ENCODE measurements around the gene MAML3. TPM values are rescaled to one million over a fixed set of nuclear protein-coding genes. Genes with fewer than 3 reads are reported as not detected.

The MAML3 gene
- total RNA-seq, 1 donor: 6.5 TPM

DNA sequence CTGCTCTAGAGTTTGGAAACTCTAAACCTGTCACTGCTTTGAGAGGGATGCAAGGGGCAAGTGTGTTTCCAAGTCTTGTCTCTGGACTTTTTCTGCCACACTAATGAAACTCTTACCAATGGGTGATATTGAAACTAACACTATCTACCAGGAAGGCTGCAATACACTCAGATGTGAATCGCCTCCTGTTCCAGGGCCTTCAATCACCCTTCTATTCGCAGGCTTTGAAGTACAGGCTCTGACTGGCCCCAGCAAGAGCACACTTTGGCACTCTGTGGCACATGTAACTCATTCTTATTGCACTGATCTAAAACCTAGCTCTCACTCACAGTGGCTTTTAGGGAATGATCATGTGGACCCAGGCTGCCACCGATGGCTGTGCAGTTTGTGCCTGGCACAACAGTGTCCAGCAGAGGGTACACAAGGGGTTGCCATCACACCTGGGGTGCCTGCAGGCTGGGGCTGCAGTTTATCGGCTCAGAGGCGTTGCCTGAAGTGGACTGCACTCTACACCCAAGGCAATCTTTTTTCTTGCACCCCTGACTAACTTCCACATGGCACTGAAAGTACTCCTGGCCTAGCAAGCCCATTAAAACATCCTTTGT lies 277.5 kb downstream of the MAML3 start:
- TF ChIP-seq, protein P1, sequence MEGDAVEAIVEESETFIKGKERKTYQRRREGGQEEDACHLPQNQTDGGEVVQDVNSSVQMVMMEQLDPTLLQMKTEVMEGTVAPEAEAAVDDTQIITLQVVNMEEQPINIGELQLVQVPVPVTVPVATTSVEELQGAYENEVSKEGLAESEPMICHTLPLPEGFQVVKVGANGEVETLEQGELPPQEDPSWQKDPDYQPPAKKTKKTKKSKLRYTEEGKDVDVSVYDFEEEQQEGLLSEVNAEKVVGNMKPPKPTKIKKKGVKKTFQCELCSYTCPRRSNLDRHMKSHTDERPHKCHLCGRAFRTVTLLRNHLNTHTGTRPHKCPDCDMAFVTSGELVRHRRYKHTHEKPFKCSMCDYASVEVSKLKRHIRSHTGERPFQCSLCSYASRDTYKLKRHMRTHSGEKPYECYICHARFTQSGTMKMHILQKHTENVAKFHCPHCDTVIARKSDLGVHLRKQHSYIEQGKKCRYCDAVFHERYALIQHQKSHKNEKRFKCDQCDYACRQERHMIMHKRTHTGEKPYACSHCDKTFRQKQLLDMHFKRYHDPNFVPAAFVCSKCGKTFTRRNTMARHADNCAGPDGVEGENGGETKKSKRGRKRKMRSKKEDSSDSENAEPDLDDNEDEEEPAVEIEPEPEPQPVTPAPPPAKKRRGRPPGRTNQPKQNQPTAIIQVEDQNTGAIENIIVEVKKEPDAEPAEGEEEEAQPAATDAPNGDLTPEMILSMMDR (IDR thresholded peaks at IDR 0.05; ENCODE audit: insufficient read depth, low read depth, low read length): no peak
- no peak overlapping the region for H3K4me3 ChIP-seq (ENCODE audit: low read depth, low read length)
- DNase-seq (ENCODE audit: low read depth): no peak

DNA sequence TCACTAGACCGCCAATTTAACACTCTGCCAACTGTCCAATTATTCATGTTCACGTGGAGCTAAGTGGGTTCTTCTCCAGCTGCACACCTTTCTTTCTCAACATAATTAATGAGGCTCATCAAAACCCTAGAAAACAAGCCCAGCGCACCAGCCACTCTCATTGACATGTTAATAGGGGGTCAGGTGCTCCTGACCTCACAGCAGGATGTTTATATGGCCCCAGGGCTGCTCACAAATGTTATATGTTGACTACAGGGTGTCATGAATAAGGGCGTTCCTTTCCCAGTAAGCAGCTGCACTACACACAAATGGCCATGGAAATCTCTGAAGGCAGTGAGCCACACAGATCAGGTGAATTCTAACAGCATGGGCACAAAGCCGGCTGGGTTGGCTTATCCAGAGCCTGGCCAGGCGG lies 278.6 kb downstream of the MAML3 start:
- H3K4me3 ChIP-seq (ENCODE audit: low read depth, low read length): no peak overlapping the region
- peak; percentile 25 for DNase-seq (ENCODE audit: low read depth)
- TF ChIP-seq, protein P1 (IDR thresholded peaks at IDR 0.05; ENCODE audit: insufficient read depth, low read depth, low read length): no peak

DNA sequence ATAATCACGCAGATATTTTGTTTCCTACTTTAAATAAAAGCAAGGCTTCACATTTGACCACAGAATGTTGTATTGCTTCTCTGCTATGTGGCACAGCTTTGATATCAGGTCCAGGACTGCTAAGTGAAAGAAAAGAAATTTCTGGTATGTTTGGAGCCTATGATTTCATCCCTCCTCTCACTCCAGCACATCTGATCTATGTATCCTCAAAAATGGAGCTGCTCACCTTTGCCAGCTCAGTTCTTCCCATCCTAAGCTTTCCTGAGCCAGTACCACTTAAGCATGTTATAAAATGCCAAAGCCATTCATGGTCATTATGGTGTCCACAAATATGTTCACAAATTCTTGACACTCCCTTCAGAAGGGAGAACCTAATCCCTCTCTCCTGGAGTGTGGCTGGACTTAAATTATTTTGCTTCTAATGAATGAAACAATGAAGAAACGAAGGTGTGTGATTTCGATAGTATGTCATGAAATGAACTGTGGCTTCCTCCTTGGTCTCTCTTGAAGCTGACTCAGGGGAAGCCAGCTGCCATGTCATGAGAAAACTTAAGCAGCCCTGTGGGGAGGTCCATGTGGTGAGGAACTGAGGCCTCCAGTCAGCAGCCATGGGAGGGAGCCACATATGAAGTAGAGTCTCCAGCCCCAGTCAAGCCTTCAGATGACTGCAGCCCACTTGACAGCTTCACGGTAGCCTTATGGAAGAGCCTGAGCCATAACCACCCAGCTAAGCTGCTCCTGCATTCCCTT lies 280.7 kb downstream of the MAML3 start:
- TF ChIP-seq, protein P1 (IDR thresholded peaks at IDR 0.05; ENCODE audit: insufficient read depth, low read depth, low read length): no peak
- no peak for DNase-seq (ENCODE audit: low read depth)
- H3K4me3 ChIP-seq (ENCODE audit: low read depth, low read length): no peak overlapping the region

DNA sequence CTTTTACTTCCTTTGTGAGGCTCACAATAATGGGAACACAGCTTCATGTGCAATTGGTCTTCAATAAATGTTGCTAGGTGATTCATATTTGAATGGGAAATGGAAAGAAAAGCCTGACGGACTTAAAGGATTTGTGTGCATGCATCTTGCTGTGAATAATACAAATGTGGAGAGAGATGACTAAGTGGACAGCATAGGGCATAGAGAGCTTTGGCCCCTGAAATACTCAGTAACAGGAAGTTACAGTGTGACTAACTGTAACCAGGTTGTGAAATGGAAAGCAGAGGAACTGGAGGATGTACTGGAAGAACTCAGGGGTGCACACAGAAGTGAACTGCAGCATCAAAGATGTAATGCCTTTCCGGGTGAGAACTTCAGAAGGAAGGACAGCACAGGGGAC lies 281.7 kb downstream of the MAML3 start:
- peak; percentile 71 for DNase-seq (ENCODE audit: low read depth)
- TF ChIP-seq, protein P1 (IDR thresholded peaks at IDR 0.05; ENCODE audit: insufficient read depth, low read depth, low read length): no peak
- H3K4me3 ChIP-seq (ENCODE audit: low read depth, low read length): no peak overlapping the region

DNA sequence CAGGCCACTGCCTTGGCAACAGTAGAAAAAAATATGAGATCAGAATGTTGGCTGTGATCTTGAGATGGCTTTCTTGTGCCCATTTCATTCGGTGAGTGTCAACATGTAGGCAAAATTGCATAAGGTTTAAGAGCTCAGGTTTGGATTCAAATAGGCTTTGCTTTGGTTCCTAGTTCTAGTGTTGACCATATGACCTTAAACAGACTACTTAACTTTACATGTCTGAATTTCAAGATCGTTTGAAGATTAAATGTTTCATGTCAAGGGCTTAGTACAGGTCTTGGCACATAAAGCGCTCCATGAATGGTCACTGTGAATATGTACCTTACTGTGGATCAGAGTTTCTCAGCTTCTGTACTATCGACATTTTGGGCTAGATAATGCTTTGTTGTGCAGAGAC lies 284.2 kb downstream of the MAML3 start:
- TF ChIP-seq, protein P1 (IDR thresholded peaks at IDR 0.05; ENCODE audit: insufficient read depth, low read depth, low read length): no peak
- no peak for DNase-seq (ENCODE audit: low read depth)
- H3K4me3 ChIP-seq (ENCODE audit: low read depth, low read length): no peak overlapping the region

DNA sequence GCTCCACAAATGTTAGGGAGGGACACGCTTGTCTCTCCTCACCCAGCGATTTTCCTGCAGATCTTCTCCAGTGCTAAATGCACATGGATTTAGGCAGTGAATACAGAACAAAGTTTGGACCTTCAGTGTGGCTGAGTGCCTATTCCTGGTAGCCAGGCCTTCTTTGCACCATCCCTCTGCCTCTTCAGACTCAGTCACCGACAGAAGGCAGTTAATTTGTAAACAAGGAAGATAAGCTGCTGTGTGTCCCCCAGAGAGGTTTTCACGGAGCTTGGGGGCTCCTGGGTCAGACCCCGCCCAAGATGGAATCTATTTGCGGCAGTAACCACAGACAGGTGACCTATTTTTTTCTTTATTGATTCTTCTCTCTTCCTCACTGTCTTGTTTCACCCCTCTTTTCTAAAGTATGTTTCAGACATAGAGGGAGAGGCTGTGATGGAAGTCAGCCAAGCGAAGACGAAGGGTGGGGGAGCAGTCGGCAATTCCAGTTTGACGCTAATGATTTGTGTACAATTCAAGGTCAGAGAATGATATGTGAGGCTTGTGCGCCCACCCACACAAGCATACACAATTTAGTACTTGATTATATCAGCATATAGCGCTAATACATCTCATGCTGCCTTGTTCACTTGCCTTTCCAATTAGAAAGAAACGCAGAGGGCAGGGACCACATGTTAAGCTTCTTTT lies 287.6 kb downstream of the MAML3 start:
- no peak for DNase-seq (ENCODE audit: low read depth)
- H3K4me3 ChIP-seq (ENCODE audit: low read depth, low read length): no peak overlapping the region
- TF ChIP-seq, protein P1 (IDR thresholded peaks at IDR 0.05; ENCODE audit: insufficient read depth, low read depth, low read length): no peak

Measured in fibroblast of villous mesenchyme (primary cell).